GM10266 (cell line): ENCODE measurements around the gene TBX19.

ENCODE experiments used
- DNase-seq: peaks from one replicate; pipeline ENCODE4 v3.0.0; 2012; ENCODE audit errors: extremely low spot score
- CTCF ChIP-seq: IDR thresholded peaks from 2 replicates; pipeline ENCODE4 v1.5.1; 2012; ENCODE audit warnings: mild to moderate bottlenecking, low read depth; ENCODE audit not compliant: control insufficient read depth, insufficient read depth; ENCODE audit errors: missing control alignments

TBX19 gene

GRCh38 chr1:168291222-168291837, 10.7 kb downstream of the TBX19 start:
- no peak for DNase-seq
- no peak for TF ChIP-seq CTCF

GRCh38 chr1:168293356-168293755, 12.7 kb downstream of the TBX19 start:
- no peak for TF ChIP-seq CTCF
- DNase-seq = no peak

GRCh38 chr1:168295411-168296114, 14.9 kb downstream of the TBX19 start:
- DNase-seq = no peak
- no peak for TF ChIP-seq CTCF

- TF ChIP-seq CTCF = no peak
- no peak for DNase-seq
Observed at GRCh38 chr1:168297019-168297730, 16.5 kb downstream of the TBX19 start.

GRCh38 chr1:168298446-168298845, 17.8 kb downstream of the TBX19 start:
- no peak for DNase-seq
- TF ChIP-seq CTCF = no peak

GRCh38 chr1:168300626-168301025, 19.9 kb downstream of the TBX19 start:
- TF ChIP-seq CTCF = no peak
- no peak for DNase-seq
